Measurements from ENCODE around the gene SLC9B2.

DNA sequence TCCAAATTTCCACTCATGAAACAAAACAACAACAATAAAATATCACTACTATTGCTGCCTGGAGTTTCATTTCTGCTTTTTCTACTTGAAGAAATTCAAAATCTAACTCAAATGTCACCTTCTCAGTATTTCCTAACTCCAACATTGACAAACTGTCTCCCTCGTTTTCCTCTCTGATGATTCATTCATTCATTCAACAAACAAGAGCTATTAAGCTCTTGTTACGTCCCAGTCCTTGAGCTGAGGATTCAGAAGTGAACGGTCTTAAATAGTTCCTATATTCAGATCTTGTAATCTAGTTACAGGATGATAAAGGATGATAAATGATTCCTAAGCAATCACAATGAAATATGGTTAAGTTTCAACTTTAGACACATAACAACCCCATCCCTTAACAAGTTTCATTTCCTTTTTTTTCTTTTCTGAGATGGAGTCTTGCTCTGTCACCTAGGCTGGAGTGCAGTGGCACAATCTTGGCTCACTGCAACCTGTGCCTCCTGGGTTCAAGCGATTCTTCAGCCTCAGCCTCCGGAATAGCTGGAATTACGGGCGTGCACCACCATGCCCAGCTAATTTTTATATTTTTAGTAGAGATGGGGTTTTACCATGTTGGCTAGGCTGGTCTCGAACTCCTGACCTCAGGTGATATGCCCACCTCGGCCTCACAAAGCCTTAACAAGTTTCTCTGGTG lies 1.7 kb downstream of the SLC9B2 start:
- TF ChIP-seq, protein P1, sequence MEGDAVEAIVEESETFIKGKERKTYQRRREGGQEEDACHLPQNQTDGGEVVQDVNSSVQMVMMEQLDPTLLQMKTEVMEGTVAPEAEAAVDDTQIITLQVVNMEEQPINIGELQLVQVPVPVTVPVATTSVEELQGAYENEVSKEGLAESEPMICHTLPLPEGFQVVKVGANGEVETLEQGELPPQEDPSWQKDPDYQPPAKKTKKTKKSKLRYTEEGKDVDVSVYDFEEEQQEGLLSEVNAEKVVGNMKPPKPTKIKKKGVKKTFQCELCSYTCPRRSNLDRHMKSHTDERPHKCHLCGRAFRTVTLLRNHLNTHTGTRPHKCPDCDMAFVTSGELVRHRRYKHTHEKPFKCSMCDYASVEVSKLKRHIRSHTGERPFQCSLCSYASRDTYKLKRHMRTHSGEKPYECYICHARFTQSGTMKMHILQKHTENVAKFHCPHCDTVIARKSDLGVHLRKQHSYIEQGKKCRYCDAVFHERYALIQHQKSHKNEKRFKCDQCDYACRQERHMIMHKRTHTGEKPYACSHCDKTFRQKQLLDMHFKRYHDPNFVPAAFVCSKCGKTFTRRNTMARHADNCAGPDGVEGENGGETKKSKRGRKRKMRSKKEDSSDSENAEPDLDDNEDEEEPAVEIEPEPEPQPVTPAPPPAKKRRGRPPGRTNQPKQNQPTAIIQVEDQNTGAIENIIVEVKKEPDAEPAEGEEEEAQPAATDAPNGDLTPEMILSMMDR (IDR thresholded peaks at IDR 0.05), result no peak
- TF ChIP-seq EZH2phosphoT487 (IDR thresholded peaks at IDR 0.05) (no peak), EZH2 (IDR thresholded peaks at IDR 0.05) (no peak)

All from neural progenitor cell (in vitro differentiated cells).